ENCODE data around the gene ATP8B4. TPM values are rescaled to one million over a fixed set of nuclear protein-coding genes. Genes with fewer than 3 reads are reported as not detected.

ATP8B4 gene
- total RNA-seq, 2 experiments from 2014 or later: 0.31 TPM; not detected in 1

DNA sequence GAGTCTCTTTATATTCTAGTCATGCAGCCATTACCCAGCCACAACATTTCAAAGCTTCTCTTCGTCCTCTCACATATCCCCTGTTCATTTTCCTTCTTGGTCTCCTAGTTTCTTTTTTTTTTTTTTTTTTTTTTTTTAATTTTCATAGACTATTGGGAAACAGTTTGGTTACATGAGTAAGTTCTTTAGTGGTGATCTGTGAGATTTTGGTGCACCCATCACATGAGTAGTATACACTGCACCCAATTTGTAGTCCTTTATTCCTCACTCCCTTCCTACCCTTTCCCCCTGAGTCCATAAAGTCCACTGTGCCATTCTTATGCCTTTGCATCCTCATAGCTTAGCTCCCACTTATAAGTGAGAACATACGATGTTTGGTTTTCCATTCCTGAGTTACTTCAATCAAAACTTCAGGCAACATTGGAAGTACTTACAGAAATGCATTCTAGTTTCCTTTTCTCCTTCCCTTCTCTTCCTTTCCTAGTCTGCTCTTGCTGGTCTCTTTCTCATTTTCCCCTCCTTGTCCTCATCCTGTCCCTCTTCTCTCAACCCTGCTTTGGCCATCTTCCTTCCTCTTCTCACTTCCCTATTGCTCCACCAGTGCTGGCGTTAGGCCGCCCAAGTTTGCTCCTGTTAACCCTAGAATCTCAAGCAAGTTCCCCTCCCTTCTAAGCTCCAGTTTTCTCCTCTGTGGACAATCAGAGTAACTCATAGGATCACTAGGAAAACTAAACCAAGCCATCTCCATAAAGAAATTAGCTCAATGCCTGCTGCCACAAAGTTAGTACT is 4.8 kb downstream of the ATP8B4 start:
- ATAC-seq (ENCODE audit: poor library complexity): no peak
- Mint-ChIP-seq H3K27ac (no peak overlapping the region), H3K9me3 (peaks cover 4% of the 10 kb centered on the region), H3K27me3 (peaks cover 6% of the 10 kb centered on the region), H3K36me3 (ENCODE audit: low read depth) (no peaks in the 10 kb centered on the region), H3K4me3 (no peak overlapping the region), H3K4me1 (ENCODE audit: low read depth) (peaks cover 25% of the 10 kb centered on the region)
- no peak overlapping the region for H3K4me3 ChIP-seq (ENCODE audit: low read length)
- CTCF ChIA-PET: interaction anchor here (0.6 kb wide), 1 partner anchor 612 kb away, joined by 3 read pairs; no protein-coding TSS in a partner anchor
- H3K4me1 ChIP-seq (ENCODE audit: insufficient read depth, low read length): no peaks in the 10 kb centered on the region
- peaks cover 0 to 3% of the 10 kb centered on the region in 2 experiments for H3K9me3 ChIP-seq (ENCODE audit: control insufficient read depth in 1 of 2, insufficient read depth in 1 of 2, low read length in 2 of 2)
- H3K27me3 ChIP-seq (ENCODE audit: control insufficient read depth in 1 of 2, insufficient read depth in 2 of 2, low read length in 2 of 2): no peaks in the 10 kb centered on the region
- DNase-seq: peak in 2 of 14 experiments; percentile 28 to 39
- POLR2A ChIA-PET: no interaction called here
- TF ChIP-seq, protein P1, sequence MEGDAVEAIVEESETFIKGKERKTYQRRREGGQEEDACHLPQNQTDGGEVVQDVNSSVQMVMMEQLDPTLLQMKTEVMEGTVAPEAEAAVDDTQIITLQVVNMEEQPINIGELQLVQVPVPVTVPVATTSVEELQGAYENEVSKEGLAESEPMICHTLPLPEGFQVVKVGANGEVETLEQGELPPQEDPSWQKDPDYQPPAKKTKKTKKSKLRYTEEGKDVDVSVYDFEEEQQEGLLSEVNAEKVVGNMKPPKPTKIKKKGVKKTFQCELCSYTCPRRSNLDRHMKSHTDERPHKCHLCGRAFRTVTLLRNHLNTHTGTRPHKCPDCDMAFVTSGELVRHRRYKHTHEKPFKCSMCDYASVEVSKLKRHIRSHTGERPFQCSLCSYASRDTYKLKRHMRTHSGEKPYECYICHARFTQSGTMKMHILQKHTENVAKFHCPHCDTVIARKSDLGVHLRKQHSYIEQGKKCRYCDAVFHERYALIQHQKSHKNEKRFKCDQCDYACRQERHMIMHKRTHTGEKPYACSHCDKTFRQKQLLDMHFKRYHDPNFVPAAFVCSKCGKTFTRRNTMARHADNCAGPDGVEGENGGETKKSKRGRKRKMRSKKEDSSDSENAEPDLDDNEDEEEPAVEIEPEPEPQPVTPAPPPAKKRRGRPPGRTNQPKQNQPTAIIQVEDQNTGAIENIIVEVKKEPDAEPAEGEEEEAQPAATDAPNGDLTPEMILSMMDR (IDR thresholded peaks at IDR 0.05): no peak
- intact Hi-C loops (cut with DNase I, micrococcal nuclease): no loop called here
- no peaks in the 10 kb centered on the region for H3K36me3 ChIP-seq (ENCODE audit: insufficient read depth, low read length)
- H3K27ac ChIP-seq (ENCODE audit: low read depth in 1 of 2, low read length in 2 of 2): no peak overlapping the region

DNA sequence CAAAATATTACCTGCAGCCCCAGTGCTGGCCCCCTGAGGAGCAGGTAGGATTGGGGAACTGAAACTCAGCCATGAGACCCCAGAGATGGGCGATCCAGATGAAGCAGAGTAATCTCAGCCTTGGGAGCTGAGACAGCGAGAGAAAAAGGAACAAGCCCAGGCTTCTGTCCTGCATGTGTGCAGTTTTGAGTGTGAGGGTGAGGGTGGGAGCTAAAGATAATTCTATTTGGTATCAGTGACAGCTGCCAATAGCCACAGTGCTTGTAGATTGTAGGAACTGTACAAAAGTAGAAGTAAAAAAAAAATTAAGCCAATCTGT is 5.9 kb downstream of the ATP8B4 start:
- DNase-seq (no peak), ATAC-seq (ENCODE audit: poor library complexity) (no peak)
- no peak overlapping the region for H3K27ac ChIP-seq (ENCODE audit: low read depth in 1 of 2, low read length in 2 of 2)
- TF ChIP-seq, protein P1 (IDR thresholded peaks at IDR 0.05): no peak
- peaks cover 0 to 3% of the 10 kb centered on the region in 2 experiments for H3K9me3 ChIP-seq (ENCODE audit: control insufficient read depth in 1 of 2, insufficient read depth in 1 of 2, low read length in 2 of 2)
- POLR2A ChIA-PET: no interaction called here
- intact Hi-C loops (cut with DNase I, micrococcal nuclease): no loop called here
- H3K4me3 Mint-ChIP-seq: no peak overlapping the region
- no peak overlapping the region for H3K27ac Mint-ChIP-seq
- H3K36me3 Mint-ChIP-seq (ENCODE audit: low read depth): no peaks in the 10 kb centered on the region
- peaks cover 9% of the 10 kb centered on the region for H3K4me1 ChIP-seq (ENCODE audit: insufficient read depth, low read length)
- H3K4me3 ChIP-seq (ENCODE audit: low read length): no peak overlapping the region
- H3K36me3 ChIP-seq (ENCODE audit: insufficient read depth, low read length): no peaks in the 10 kb centered on the region
- peaks cover 6% of the 10 kb centered on the region for H3K27me3 Mint-ChIP-seq
- H3K27me3 ChIP-seq (ENCODE audit: control insufficient read depth in 1 of 2, insufficient read depth in 2 of 2, low read length in 2 of 2): no peaks in the 10 kb centered on the region
- H3K4me1 Mint-ChIP-seq (ENCODE audit: low read depth): peaks cover 27% of the 10 kb centered on the region
- peaks cover 4% of the 10 kb centered on the region for H3K9me3 Mint-ChIP-seq
- CTCF ChIA-PET: no interaction called here

- Mint-ChIP-seq H3K4me1 (ENCODE audit: low read depth) (peaks cover 32% of the 10 kb centered on the region), H3K4me3 (no peak overlapping the region), H3K36me3 (ENCODE audit: low read depth) (no peaks in the 10 kb centered on the region), H3K9me3 (peaks cover 2% of the 10 kb centered on the region), H3K27ac (no peak overlapping the region), H3K27me3 (peaks cover 6% of the 10 kb centered on the region)
- Histone ChIP-seq H3K9me3 (ENCODE audit: control insufficient read depth in 1 of 2, insufficient read depth in 1 of 2, low read length in 2 of 2) (peaks cover 0 to under 1% of the 10 kb centered on the region in 2 experiments), H3K4me1 (ENCODE audit: insufficient read depth, low read length) (peaks cover 11% of the 10 kb centered on the region), H3K4me3 (ENCODE audit: low read length) (no peak overlapping the region), H3K36me3 (ENCODE audit: insufficient read depth, low read length) (no peaks in the 10 kb centered on the region), H3K27ac (ENCODE audit: low read depth in 1 of 2, low read length in 2 of 2) (no peak overlapping the region), H3K27me3 (ENCODE audit: control insufficient read depth in 1 of 2, insufficient read depth in 2 of 2, low read length in 2 of 2) (no peaks in the 10 kb centered on the region)
- ATAC-seq (ENCODE audit: poor library complexity): no peak
- intact Hi-C loops (cut with DNase I, micrococcal nuclease): no loop called here
- TF ChIP-seq, protein P1 (IDR thresholded peaks at IDR 0.05): no peak
- POLR2A ChIA-PET: no interaction called here
- CTCF ChIA-PET: no interaction called here
- no peak for DNase-seq
Measured at GRCh38 chr15:50112488-50113186, 6.4 kb downstream of the ATP8B4 start.

Data from CD4-positive, alpha-beta T cell (primary cell).